Stomach (tissue), 4 donors: ENCODE results near the gene RERG.
"Not testable (repeated sequence)": the region's sequence is repeated elsewhere in the genome, so short reads cannot be mapped to it uniquely, and the experiment has no call there.

Experiments
- EP300 ChIP-seq: sonication (generic); formaldehyde crosslinking; IDR thresholded peaks from one replicate; pipeline ENCODE4 v1.6.1; 2017; ENCODE audit warnings: antibody characterized with exemption
- POLR2A ChIP-seq, 4 donors: fragments of 450-650 bp; IDR thresholded peaks; one replicate each; pipeline ENCODE4 v1.6.1; 2016; ENCODE audit warnings: antibody characterized with exemption in 4 of 4, control low read depth in 2 of 4, mild to moderate bottlenecking in 1 of 4, moderate library complexity in 1 of 4
- POLR2AphosphoS5 ChIP-seq, 3 donors: sonication (generic); formaldehyde crosslinking; IDR thresholded peaks; one replicate each; pipeline ENCODE4 v1.6.1; 2016; ENCODE audit warnings: antibody characterized with exemption in 3 of 3
- TF ChIP-seq, protein P1 (sequence below), 7 experiments: fragments of 450-650 bp in 4 of 7; fragments of 200-600 bp in 3 of 7; sonication (generic) in 3 of 7; IDR thresholded peaks; one replicate each; pipeline ENCODE4 v1.5.1; 2016 to 2019; ENCODE audit warnings: antibody characterized with exemption in 7 of 7, control low read depth in 2 of 7, mild to moderate bottlenecking in 1 of 7

GRCh38 chr12:15225863-15226218 is 4.6 kb upstream of the RERG start:
- TF ChIP-seq, protein P1, sequence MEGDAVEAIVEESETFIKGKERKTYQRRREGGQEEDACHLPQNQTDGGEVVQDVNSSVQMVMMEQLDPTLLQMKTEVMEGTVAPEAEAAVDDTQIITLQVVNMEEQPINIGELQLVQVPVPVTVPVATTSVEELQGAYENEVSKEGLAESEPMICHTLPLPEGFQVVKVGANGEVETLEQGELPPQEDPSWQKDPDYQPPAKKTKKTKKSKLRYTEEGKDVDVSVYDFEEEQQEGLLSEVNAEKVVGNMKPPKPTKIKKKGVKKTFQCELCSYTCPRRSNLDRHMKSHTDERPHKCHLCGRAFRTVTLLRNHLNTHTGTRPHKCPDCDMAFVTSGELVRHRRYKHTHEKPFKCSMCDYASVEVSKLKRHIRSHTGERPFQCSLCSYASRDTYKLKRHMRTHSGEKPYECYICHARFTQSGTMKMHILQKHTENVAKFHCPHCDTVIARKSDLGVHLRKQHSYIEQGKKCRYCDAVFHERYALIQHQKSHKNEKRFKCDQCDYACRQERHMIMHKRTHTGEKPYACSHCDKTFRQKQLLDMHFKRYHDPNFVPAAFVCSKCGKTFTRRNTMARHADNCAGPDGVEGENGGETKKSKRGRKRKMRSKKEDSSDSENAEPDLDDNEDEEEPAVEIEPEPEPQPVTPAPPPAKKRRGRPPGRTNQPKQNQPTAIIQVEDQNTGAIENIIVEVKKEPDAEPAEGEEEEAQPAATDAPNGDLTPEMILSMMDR (IDR thresholded peaks at IDR 0.05) = not testable (repeated sequence)
- TF ChIP-seq POLR2AphosphoS5 (IDR thresholded peaks at IDR 0.05); POLR2A (IDR thresholded peaks at IDR 0.05); EP300: not testable (repeated sequence)
